HG02938 (cell line): Measurements from ENCODE around the gene FOXO3.

ENCODE experiments used
- ATAC-seq: cut with Tn5 transposase; IDR thresholded peaks from one replicate; pipeline ENCODE4 v1.9.1; 2021; ENCODE audit warnings: mild to moderate bottlenecking, moderate library complexity; ENCODE audit not compliant: unreplicated experiment

FOXO3 gene

DNA sequence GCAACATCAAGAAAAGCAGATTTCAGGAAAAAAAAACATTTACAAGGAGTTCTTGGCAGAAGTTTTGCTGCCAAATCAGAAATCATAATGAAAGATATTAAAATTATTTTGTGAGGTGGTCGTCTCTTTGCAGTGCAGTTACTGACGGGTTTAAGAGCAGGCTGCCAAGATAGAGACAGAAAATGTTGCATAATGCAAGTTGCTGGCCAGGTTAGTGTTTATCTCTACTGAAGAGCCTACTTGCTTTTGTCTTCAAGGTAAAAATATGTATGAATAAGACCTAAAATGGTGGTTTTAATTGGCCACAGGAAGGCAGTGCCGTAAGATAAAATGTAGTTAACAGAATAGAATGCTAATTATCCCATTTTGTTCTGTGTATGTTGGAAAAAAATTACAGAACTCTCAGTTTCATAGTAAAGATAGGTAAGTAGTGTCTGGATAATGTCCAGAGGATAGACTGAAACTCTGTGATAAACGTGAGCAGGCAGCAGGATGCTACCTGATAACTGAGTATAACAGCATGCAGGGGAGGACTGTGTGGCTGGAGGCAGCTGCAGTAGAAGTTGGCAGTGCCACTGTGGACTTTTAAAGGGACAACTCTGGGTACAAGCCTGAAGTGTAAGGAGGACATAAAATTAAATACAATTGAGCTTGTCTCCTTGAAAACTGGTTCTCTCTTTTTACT is 13.9 kb downstream of the FOXO3 start:
- ATAC-seq = no peak

DNA sequence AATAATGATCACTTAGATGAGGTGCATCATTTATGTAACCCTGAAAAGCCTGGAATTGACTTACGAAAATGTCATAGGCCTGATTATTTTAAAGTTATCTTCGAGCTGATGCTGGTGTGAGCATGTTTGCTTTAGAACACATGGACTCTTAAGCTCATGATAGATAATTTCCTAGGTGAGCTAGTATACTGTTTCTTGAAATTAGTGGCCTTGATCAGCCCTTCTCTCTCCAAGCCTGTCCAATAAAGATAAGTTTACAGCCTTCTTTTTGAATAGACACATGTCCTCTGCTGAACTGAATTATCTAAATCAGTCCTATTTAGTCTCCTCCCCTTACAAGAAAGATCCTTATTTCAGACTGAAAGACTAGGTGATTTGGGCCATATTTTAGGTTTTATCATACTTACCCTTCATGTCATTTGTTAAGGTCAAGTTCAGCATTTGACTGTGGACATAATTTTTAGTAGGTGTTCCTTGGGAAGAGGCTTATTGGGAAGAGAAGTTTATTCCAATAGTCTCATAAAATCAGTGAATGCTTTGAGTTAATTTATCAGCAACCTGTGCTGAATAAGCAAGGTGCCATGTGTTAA is 15.3 kb downstream of the FOXO3 start:
- no peak for ATAC-seq

DNA sequence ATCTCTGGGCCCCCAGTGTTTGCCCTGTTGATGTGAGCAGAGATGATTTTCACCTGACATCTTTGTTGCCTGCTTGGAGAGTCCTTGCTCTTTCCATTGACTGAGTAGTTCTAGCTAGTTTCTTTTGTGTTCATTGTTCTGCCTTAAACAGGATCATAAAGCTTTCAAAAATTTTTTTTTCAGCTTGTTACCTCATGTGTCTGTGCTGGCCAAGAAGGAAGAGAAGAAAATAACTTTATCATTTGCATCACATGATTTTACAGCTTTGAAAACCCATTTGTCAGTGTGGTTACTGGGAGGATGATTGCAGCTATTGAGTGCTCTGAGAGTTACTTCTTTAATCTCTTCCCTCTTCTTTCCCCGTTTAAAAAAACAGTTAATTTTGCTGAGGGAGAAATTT is 16.0 kb downstream of the FOXO3 start:
- no peak for ATAC-seq

- ATAC-seq = no peak
Observed at GRCh38 chr6:108578166-108578565, 17.4 kb downstream of the FOXO3 start.

DNA sequence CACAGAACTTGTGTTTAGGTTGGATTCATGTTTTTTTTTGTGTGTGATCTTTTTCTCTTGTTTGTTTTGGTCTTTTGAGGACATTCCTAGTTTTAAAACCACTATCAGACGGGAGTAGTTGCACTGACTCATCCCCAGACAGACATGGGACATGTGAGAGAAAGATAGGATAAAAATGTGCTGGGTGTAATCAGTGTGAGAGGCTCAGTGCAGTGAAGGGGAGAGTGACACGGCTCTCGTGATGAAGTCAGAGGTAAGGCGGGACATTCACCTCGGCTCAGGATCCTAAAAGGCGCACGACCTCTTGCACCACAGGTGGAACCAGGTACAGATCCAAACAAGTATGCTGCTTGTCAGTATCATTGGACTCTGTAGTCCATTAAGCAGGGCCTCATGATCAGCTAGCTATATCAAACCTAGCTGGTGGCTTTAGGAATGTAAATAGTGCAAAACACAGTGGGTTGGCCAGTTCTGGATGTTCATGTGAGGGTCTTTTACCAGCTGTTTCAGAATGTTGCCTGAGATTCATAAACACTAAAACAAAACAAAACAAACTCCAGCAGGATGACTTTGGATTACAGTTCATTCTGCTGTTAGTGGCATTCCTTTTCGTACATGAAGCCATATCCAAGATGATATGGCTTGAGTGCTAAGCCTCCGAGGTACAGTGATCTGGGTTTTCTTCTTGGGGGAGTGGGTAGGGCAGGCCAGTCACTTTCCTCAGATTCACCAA is 18.0 kb downstream of the FOXO3 start:
- no peak for ATAC-seq

- no peak for ATAC-seq
Observed at GRCh38 chr6:108579328-108579721, 18.6 kb downstream of the FOXO3 start.

DNA sequence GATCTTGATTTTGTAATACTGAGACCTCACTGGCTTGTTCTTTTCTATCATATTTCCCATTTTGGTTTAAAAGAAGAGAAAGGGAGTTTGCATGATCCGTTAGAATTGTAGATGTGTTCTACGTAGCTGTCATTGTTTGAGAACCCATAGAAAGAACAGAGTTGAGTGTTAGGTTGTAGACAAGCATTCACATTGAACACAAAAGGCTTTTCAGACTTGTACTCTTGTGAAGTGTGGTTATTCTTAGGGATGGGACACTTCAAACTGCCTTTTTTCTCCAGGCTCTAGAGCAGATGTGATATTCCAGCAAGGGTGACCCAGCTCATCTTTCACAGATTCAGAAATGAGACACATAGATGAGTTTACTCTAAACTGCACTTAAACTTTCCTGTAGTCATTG is 19.9 kb downstream of the FOXO3 start:
- no peak for ATAC-seq

GRCh38 chr6:108581237-108581931 is 20.7 kb downstream of the FOXO3 start:
- no peak for ATAC-seq

GRCh38 chr6:108581932-108582475 is 21.3 kb downstream of the FOXO3 start:
- ATAC-seq = no peak

DNA sequence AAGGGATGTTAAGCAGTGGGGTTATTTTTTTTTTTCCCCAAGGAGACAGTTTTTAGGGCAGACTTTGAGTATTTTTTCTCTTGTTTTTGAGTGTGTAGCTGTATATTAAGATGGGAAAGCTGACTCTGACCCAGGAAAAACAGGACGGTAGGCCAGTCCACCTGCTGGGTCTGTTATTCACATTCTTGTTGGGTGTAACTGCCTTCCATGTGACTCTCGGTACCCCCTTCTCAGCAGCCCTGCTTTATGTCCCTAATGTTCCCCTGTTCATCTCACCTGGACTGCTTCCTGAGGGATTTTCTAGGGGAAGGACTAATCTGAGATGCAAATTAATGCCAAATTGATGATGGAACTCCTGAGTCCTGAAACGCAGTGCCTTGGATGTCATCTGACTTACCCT is 21.9 kb downstream of the FOXO3 start:
- ATAC-seq = no peak

DNA sequence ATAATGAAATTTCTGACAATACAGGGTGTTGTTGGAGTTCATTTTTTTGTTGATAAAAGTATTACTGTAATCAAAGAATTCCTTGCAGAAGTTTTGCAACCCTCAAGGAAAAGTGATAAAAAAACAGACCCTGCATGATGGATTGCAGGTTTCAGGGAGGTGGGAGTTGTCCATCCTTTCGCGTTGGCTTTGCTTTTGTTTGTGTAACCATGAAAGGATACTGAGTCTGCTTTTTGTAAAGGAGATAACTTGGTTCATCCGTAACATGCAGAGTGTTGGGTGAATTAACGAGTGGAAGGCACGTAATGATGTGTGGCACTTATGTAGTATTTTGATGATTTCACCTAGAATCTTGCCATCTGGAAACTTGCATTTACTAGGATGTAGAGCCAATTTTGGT is 23.6 kb downstream of the FOXO3 start:
- ATAC-seq = no peak

DNA sequence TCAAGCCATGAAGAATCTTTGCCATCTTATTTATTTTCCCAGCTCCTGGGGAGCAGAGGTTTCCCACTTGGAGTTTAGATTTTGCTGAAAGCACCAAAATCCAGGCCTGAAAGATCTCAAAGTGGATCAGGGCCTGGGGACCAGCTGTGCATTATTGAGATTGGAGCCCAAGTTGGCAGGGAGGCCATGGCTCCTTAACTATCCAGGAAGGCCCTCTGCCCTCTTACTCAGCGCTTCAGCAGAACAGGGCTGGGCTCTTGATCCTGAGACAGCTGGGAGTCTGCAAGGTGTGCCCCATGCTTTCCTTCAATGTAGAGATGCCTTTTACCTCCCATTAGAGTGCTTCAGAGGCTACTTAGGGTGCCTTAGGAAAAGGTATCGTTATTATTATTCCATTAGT is 24.6 kb downstream of the FOXO3 start:
- ATAC-seq = no peak

GRCh38 chr6:108585921-108586536 is 25.3 kb downstream of the FOXO3 start:
- ATAC-seq = no peak

DNA sequence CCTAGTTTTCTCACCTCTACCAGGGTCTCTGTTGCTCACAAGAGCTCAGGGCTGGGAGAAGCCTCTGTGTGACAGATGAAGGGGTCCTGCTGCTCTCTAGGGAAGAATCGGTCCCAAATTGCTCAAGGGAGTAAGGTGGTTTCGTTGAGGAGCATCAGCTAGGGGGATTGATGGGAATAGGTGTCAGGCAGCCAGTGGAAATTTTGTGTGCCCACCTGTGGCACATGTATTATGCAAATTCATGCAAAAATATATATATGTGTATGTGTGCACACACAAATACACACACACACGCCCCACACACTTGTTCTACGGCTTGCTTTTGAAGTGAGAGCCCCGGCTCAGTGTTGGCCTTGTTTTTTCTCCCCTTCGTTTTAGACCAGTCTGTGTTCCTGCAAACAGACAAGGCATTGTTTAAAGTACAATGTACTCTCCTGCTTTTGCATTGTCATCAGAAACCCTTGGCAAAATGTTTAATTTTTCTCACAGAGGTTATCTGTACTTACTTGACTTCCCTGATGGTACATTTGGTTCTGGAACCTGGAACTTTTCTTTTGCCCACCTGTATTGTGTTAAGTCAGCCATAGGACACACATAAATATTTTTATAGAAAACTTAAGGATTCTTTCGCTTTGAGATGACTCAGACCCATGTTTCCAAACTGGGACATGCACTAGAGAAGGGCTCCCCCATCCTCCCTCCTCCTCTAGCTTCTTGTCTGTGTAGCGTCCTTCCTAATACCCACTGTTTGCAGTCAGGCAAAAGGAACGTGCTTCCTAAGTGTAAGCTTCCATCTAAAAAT is 26.7 kb downstream of the FOXO3 start:
- no peak for ATAC-seq

DNA sequence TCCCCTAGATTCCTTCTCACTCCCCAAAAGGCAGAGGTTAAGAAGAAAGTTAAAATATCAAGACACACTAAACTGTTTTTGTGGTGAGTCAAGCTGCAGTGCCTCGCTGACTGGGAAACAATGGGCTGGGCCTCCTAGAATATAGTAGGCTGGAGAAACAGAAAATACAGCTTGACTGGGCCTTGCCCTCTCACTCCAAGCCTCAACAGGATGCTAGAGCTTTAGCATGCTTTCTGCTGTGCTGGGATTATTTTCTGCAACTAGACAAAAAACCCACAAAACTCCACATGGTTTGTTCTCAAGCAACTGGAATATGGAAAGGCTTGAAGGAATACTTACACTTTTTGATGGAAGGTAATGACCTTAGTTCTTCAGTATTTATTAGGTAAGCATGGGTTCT is 27.9 kb downstream of the FOXO3 start:
- ATAC-seq = no peak

DNA sequence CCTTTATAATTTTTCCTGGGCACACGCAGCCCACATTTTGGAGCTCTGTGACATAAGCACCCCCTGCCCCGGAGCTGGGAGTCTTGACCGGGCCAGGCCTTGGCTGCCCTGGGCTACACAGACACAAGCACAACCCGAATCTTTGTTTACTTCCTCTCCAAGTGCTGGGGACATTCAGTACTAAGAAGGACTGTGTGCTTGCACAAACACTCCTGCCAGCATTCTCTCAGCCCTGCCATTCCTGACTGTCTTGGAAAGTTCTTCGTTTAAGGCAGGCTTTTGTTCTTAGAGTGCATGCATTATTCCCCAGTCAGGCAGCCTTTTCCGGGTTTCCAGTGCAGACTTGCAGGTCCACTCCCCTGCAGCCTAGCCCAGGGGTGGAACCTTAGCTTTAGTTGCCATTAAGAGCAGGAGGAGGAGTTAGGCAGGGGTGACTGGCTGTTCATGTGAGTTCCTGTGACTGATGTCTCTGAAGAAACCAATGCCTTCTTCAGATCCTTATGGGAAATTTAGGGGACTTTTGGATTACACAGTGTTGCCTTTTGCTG is 28.6 kb downstream of the FOXO3 start:
- no peak for ATAC-seq

GRCh38 chr6:108591040-108591816 is 30.5 kb downstream of the FOXO3 start:
- ATAC-seq = no peak

DNA sequence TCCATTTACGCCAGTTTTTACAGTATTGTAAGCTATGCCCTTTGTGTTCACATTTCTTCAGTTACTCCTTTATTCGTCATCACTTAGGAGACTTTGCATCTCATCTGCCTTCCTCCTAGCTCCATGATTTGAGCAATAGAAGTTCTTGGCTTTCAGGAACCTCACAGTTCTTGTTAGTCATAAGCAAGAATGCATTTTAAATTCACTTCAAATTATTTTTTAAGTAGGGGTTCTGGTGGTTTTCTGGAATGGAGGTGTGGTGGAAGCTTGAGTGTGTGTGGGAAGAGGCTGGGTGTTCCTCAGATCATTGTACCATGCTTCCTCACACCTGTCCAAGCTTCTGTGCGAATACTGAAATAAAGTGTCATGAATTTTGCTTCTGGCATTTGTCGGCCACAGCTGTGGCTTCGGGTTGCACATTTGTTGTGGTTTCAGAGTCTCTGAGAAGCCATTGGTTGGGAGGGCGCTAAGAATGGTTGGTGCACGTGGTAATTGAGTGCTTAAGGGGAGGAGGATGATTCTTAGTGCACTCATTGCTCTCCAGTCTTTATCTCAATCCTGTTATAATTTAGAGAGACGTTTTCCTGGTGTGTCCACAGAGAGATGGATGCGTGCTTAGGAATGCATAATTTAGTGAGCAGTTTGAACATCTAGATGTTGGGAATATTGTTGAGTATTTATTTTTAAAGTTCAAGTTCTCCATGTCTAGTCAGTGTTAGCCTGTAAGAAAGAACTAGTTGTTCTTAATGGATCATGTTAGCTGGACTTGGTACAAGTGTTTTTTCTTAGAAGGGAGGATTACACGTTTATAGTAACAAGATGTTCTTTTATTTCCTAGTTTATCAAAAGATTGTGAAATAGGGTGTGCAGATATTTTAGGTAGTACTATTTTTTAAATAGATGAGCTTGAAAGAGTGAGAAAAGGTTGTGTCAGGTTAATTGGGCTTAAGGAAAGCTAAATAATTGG is 31.9 kb downstream of the FOXO3 start:
- ATAC-seq = peak; percentile 74
